Dermis microvascular lymphatic vessel endothelial cell (primary cell): ENCODE results near the gene PEPD. TPM values are rescaled to one million over a fixed set of nuclear protein-coding genes. Genes with fewer than 3 reads are reported as not detected.

ENCODE experiments used
- total RNA-seq: library from RNA; depleted of rRNA; stranded (reverse); fragments of >200 nt; gene quantifications from 2 replicates; pipeline ENCODE4 v1.2.1, GENCODE V29; 2014

Gene PEPD
- total RNA-seq, 1 donor from 2014 or later = 57.6 TPM

Other genes starting within 250 kb of the PEPD start
- 0.13 TPM in 2 replicates for gene CEBPA, start 219.3 kb downstream of the PEPD start, total RNA-seq
- 23.9 and 26.3 TPM in 2 replicates for gene CEBPG, start 148.1 kb downstream of the PEPD start, total RNA-seq
- under 0.01 TPM in 2 replicates for gene CHST8, start 100.2 kb upstream of the PEPD start, total RNA-seq